ENCODE results near the gene NTSR2. TPM values are rescaled to one million over a fixed set of nuclear protein-coding genes. Genes with fewer than 3 reads are reported as not detected.

NTSR2 gene
- total and polyA plus RNA-seq, 8 donors, result not detected

- no peaks in the 10 kb centered on the region for H3K36me3 ChIP-seq
- WGBS, 5 donors, result 81 to 91% (median 86%) methylated on average over 10 to 11 of the region's 11 CpGs
- no peak for TF ChIP-seq POLR2AphosphoS5 (IDR thresholded peaks at IDR 0.05)
- no peak for TF ChIP-seq EP300 (IDR thresholded peaks at IDR 0.05)
- no peak for TF ChIP-seq POLR2A (IDR thresholded peaks at IDR 0.05)
- TF ChIP-seq CTCF (IDR thresholded peaks at IDR 0.05), result no peak
- no peak overlapping the region for H3K4me3 ChIP-seq
- intact Hi-C loops (cut with DNase I; ENCODE audit: low total_unique reads), result no loop called here
- no peak for DNase-seq
- peaks cover 0 to 5% (median 5%) of the 10 kb centered on the region in 4 donors for H3K4me1 ChIP-seq
- no peak overlapping the region for H3K27ac ChIP-seq
- peaks cover 0 to 37% (median 0%) of the 10 kb centered on the region in 3 donors for H3K27me3 ChIP-seq
- H3K9me3 ChIP-seq, result peaks cover 0 to 10% (median 8%) of the 10 kb centered on the region in 4 donors
These were observed 10.9 kb downstream of the NTSR2 start for GRCh38 chr2:11659115-11659475.

GRCh38 chr2:11658208-11659114 is 11.5 kb downstream of the NTSR2 start:
- intact Hi-C loops (cut with DNase I; ENCODE audit: low total_unique reads), result no loop called here
- no peak overlapping the region for H3K4me3 ChIP-seq
- H3K27ac ChIP-seq, result no peak overlapping the region
- peaks cover 0 to 37% (median 0%) of the 10 kb centered on the region in 3 donors for H3K27me3 ChIP-seq
- whole genome bisulfite sequencing, 5 donors, result 80 to 84% (median 82%) methylated on average over 19 of the region's 19 CpGs
- H3K36me3 ChIP-seq, result no peaks in the 10 kb centered on the region
- peaks cover 0 to 5% (median 5%) of the 10 kb centered on the region in 4 donors for H3K4me1 ChIP-seq
- no peak for DNase-seq
- no peak for TF ChIP-seq POLR2A (IDR thresholded peaks at IDR 0.05)
- TF ChIP-seq CTCF (IDR thresholded peaks at IDR 0.05), result no peak
- TF ChIP-seq EP300 (IDR thresholded peaks at IDR 0.05), result no peak
- no peak for TF ChIP-seq POLR2AphosphoS5 (IDR thresholded peaks at IDR 0.05)
- H3K9me3 ChIP-seq, result peaks cover 0 to 10% (median 8%) of the 10 kb centered on the region in 4 donors

GRCh38 chr2:11657646-11658045 is 12.3 kb downstream of the NTSR2 start:
- 78 to 90% (median 89%) methylated on average over 11 of the region's 11 CpGs for WGBS, 5 donors
- no peaks in the 10 kb centered on the region for H3K36me3 ChIP-seq
- intact Hi-C loops (cut with DNase I; ENCODE audit: low total_unique reads), result no loop called here
- H3K9me3 ChIP-seq, result peaks cover 0 to 3% (median 2%) of the 10 kb centered on the region in 4 donors
- peaks cover 0 to 5% (median 5%) of the 10 kb centered on the region in 4 donors for H3K4me1 ChIP-seq
- peaks cover 0 to 37% (median 0%) of the 10 kb centered on the region in 3 donors for H3K27me3 ChIP-seq
- DNase-seq, result no peak
- H3K4me3 ChIP-seq, result no peak overlapping the region
- no peak for TF ChIP-seq CTCF (IDR thresholded peaks at IDR 0.05)
- TF ChIP-seq EP300 (IDR thresholded peaks at IDR 0.05), result no peak
- TF ChIP-seq POLR2AphosphoS5 (IDR thresholded peaks at IDR 0.05), result no peak
- TF ChIP-seq POLR2A (IDR thresholded peaks at IDR 0.05), result no peak
- no peak overlapping the region for H3K27ac ChIP-seq

GRCh38 chr2:11657195-11657594 is 12.8 kb downstream of the NTSR2 start:
- WGBS, 5 donors, result 87 to 94% (median 89%) methylated on average over 10 to 11 of the region's 11 CpGs
- intact Hi-C loops (cut with DNase I; ENCODE audit: low total_unique reads), result no loop called here
- peaks cover 0 to 5% (median 5%) of the 10 kb centered on the region in 4 donors for H3K4me1 ChIP-seq
- no peaks in the 10 kb centered on the region for H3K9me3 ChIP-seq
- no peak for DNase-seq
- H3K36me3 ChIP-seq, result no peaks in the 10 kb centered on the region
- H3K27ac ChIP-seq, result no peak overlapping the region
- TF ChIP-seq POLR2A (IDR thresholded peaks at IDR 0.05), result no peak
- no peak for TF ChIP-seq CTCF (IDR thresholded peaks at IDR 0.05)
- TF ChIP-seq EP300 (IDR thresholded peaks at IDR 0.05), result no peak
- no peak for TF ChIP-seq POLR2AphosphoS5 (IDR thresholded peaks at IDR 0.05)
- peaks cover 0 to 37% (median 0%) of the 10 kb centered on the region in 3 donors for H3K27me3 ChIP-seq
- H3K4me3 ChIP-seq, result no peak overlapping the region
